GM12872 (cell line): ENCODE results near the gene ATRNL1.

Experiments
- CTCF ChIP-seq: IDR thresholded peaks from 3 replicates; pipeline ENCODE4 v1.5.1; 2011; ENCODE audit warnings: low read depth, mild to moderate bottlenecking, low read length, moderate library complexity; ENCODE audit not compliant: insufficient read depth

The ATRNL1 gene

GRCh38 chr10:115936926-115937767 is 844.0 kb downstream of the ATRNL1 start:
- no peak for TF ChIP-seq CTCF

- TF ChIP-seq CTCF = no peak
Measured at GRCh38 chr10:115937768-115938056, 844.5 kb downstream of the ATRNL1 start.

GRCh38 chr10:115939101-115939854 is 846.1 kb downstream of the ATRNL1 start:
- TF ChIP-seq CTCF = no peak

- no peak for TF ChIP-seq CTCF
Measured at GRCh38 chr10:115941361-115941771, 848.2 kb downstream of the ATRNL1 start.

- TF ChIP-seq CTCF = no peak
Measured at GRCh38 chr10:115942101-115942500, 848.9 kb downstream of the ATRNL1 start.

- no peak for TF ChIP-seq CTCF
Measured at GRCh38 chr10:115944538-115944937, 851.4 kb downstream of the ATRNL1 start.

- no peak for TF ChIP-seq CTCF
Measured at GRCh38 chr10:115945701-115946445, 852.7 kb downstream of the ATRNL1 start.
